Breast epithelium (tissue), 3 donors: ENCODE measurements around the gene LAMTOR3.

Experiments used
- POLR2A ChIP-seq: fragments of 450-650 bp; IDR thresholded peaks from one replicate; pipeline ENCODE4 v1.6.1; 2016; ENCODE audit warnings: antibody characterized with exemption, mild to moderate bottlenecking, moderate library complexity
- TF ChIP-seq, protein P1 (sequence below), 3 donors: fragments of 450-650 bp; IDR thresholded peaks; one replicate each; pipeline ENCODE4 v1.5.1; 2016 to 2017; ENCODE audit warnings: antibody characterized with exemption in 3 of 3, mild to moderate bottlenecking in 3 of 3, moderate library complexity in 3 of 3

GRCh38 chr4:99859618-99860017 lies 34.6 kb downstream of the LAMTOR3 start:
- TF ChIP-seq POLR2A = no peak
- TF ChIP-seq, protein P1, sequence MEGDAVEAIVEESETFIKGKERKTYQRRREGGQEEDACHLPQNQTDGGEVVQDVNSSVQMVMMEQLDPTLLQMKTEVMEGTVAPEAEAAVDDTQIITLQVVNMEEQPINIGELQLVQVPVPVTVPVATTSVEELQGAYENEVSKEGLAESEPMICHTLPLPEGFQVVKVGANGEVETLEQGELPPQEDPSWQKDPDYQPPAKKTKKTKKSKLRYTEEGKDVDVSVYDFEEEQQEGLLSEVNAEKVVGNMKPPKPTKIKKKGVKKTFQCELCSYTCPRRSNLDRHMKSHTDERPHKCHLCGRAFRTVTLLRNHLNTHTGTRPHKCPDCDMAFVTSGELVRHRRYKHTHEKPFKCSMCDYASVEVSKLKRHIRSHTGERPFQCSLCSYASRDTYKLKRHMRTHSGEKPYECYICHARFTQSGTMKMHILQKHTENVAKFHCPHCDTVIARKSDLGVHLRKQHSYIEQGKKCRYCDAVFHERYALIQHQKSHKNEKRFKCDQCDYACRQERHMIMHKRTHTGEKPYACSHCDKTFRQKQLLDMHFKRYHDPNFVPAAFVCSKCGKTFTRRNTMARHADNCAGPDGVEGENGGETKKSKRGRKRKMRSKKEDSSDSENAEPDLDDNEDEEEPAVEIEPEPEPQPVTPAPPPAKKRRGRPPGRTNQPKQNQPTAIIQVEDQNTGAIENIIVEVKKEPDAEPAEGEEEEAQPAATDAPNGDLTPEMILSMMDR (IDR thresholded peaks at IDR 0.05) = no peak
